Caco-2 (cell line): Measurements from ENCODE around the gene GANAB. TPM values are rescaled to one million over a fixed set of nuclear protein-coding genes. Genes with fewer than 3 reads are reported as not detected.
"Not testable (repeated sequence)": the region's sequence is repeated elsewhere in the genome, so short reads cannot be mapped to it uniquely, and the experiment has no call there.

Experiments used
- BruUV-seq: library from RNA; stranded (reverse); fragments of 400-500 nt; replicated peaks from 2 replicates; lab custom pipeline; 2021; lab: Mats Ljungman, UMichigan
- CTCF ChIA-PET: fragments of 300-600 bp; sonication (Branson Sonifier 250); formaldehyde crosslinking; loops from one replicate; lab custom pipeline; 2022; ENCODE audit warnings: antibody characterized with exemption; lab: Charles Lee
- POLR2A ChIA-PET: fragments of 300-600 bp; sonication (Branson Sonifier 250); formaldehyde crosslinking; loops from one replicate; lab custom pipeline; 2022; ENCODE audit warnings: antibody characterized with exemption; lab: Charles Lee
- DNase-seq, 2 experiments: peaks; one replicate each; pipeline versions ENCODE4 v3.0.0 to v3.0.0-alpha.2; 2020 to 2022
- H3K27me3 ChIP-seq: replicated peaks from 2 replicates; pipeline ENCODE4 v1.6.0; 2011; ENCODE audit warnings: low read length; ENCODE audit not compliant: control insufficient read depth, insufficient read depth
- H3K36me3 ChIP-seq: 2 replicates; pipeline ENCODE4 v1.5.1; 2011; ENCODE audit warnings: low read length; ENCODE audit not compliant: control insufficient read depth, insufficient read depth
- H3K4me1 ChIP-seq: fragments of 250-450 bp; sonication (Bioruptor Pico); 2 replicates; pipeline ENCODE4 v1.5.1; 2020; ENCODE audit warnings: mild to moderate bottlenecking
- H3K4me3 ChIP-seq: 2 replicates; pipeline ENCODE4 v1.5.1; 2011; ENCODE audit warnings: low read depth, mild to moderate bottlenecking, control low read depth, low read length
- H3K9me3 ChIP-seq: fragments of 250-450 bp; sonication (Bioruptor Pico); 2 replicates; pipeline ENCODE4 v1.5.1; 2020; ENCODE audit warnings: mild to moderate bottlenecking, moderate library complexity
- H3K27ac Mint-ChIP-seq: one replicate; pipeline ENCODE4 v1.8.0; 2022; ENCODE audit warnings: mixed read lengths; ENCODE audit not compliant: unreplicated experiment
- H3K27me3 Mint-ChIP-seq: one replicate; pipeline ENCODE4 v1.8.0; 2022; ENCODE audit warnings: mixed read lengths; ENCODE audit not compliant: insufficient read depth, unreplicated experiment
- H3K36me3 Mint-ChIP-seq: one replicate; pipeline ENCODE4 v1.8.0; 2022; ENCODE audit warnings: mild to moderate bottlenecking, mixed read lengths; ENCODE audit not compliant: insufficient read depth, unreplicated experiment
- H3K4me1 Mint-ChIP-seq: one replicate; pipeline ENCODE4 v1.8.0; 2022; ENCODE audit warnings: low read depth, mixed read lengths; ENCODE audit not compliant: unreplicated experiment
- H3K4me3 Mint-ChIP-seq: one replicate; pipeline ENCODE4 v1.8.0; 2022; ENCODE audit warnings: mild to moderate bottlenecking, moderate library complexity, mixed read lengths; ENCODE audit not compliant: unreplicated experiment
- H3K9me3 Mint-ChIP-seq: one replicate; pipeline ENCODE4 v1.8.0; 2022; ENCODE audit warnings: mixed read lengths; ENCODE audit not compliant: unreplicated experiment
- CTCF ChIP-seq, 2 experiments: fragments of 200-600 bp in 1 of 2; IDR thresholded peaks; 1 replicate in 1 of 2; 2 replicates in 1 of 2; pipeline versions ENCODE4 v1.5.1 to v1.8.0; 2011 to 2022; ENCODE audit warnings: antibody characterized with exemption in 1 of 2, control low read depth in 1 of 2, inconsistent platforms in 1 of 2, low read depth in 1 of 2, low read length in 1 of 2, mild to moderate bottlenecking in 1 of 2, moderate library complexity in 1 of 2; ENCODE audit not compliant: insufficient read depth in 1 of 2, severe bottlenecking in 1 of 2, unreplicated experiment in 1 of 2
- intact Hi-C: fragments of 100-400 bp; cut with micrococcal nuclease; formaldehyde crosslinking; loops from one replicate; pipeline ENCODE4 v1.10.0; 2022; ENCODE audit not compliant: unreplicated experiment
- total RNA-seq: library from RNA; stranded (reverse); gene quantifications from 2 replicates; pipeline ENCODE4 v1.2.3, GENCODE V29; 2022

The GANAB gene
- total RNA-seq, 1 experiment from 2014 or later, result 442 TPM

GRCh38 chr11:62652161-62653006, 6.0 kb upstream of the GANAB start:
- intact Hi-C loops, result loop anchor here (1.0 kb wide), 1 partner anchor 12 kb away; no protein-coding TSS in a partner anchor
- POLR2A ChIA-PET, result interaction anchor here (0.7 to 1.4 kb wide), 11 partner anchors 11 to 172 kb away, joined by 3 to 56 read pairs (median 5); partner anchors contain the start of genes B3GAT3, C11orf98, CSKMT and HNRNPUL2

GRCh38 chr11:62650283-62650682, 3.9 kb upstream of the GANAB start:
- POLR2A ChIA-PET, result interaction anchor here (1.0 kb wide), 1 partner anchor 14 kb away, joined by 3 read pairs; no protein-coding TSS in a partner anchor
- H3K36me3 ChIP-seq, H3K4me3 Mint-ChIP-seq, H3K9me3 ChIP-seq, intact Hi-C loops, H3K4me1 Mint-ChIP-seq, H3K27me3 Mint-ChIP-seq, DNase-seq, H3K4me3 ChIP-seq, H3K9me3 Mint-ChIP-seq, H3K27me3 ChIP-seq, H3K27ac Mint-ChIP-seq, BruUV-seq: not testable (repeated sequence)
- H3K36me3 Mint-ChIP-seq, result peaks cover 50% of the 10 kb centered on the region
- CTCF ChIA-PET, result interaction anchor here (1.0 kb wide), 1 partner anchor 14 kb away, joined by 4 read pairs; the partner anchor contains the start of gene C11orf98
- H3K4me1 ChIP-seq, result peaks cover 16% of the 10 kb centered on the region

More at GRCh38 chr11:62652161-62653006, 6.0 kb upstream of the GANAB start:
- Mint-ChIP-seq H3K9me3 (no peaks in the 10 kb centered on the region), H3K36me3 (peaks cover 41% of the 10 kb centered on the region), H3K4me1 (peaks cover 7% of the 10 kb centered on the region), H3K4me3 (peak overlapping the region; percentile 75), H3K27me3 (no peaks in the 10 kb centered on the region), H3K27ac (peak overlapping the region; percentile 95)
- Histone ChIP-seq H3K36me3 (peaks cover 2% of the 10 kb centered on the region; the same call in 1 of the 2 replicates), H3K9me3 (no peaks in the 10 kb centered on the region), H3K4me1 (peaks cover 10% of the 10 kb centered on the region; the same call in 1 of the 2 replicates), H3K4me3 (peak overlapping the region; percentile 80), H3K27me3 (no peaks in the 10 kb centered on the region)
- CTCF ChIA-PET, result interaction anchor here (0.9 to 1.0 kb wide), 2 partner anchors 13 to 31 kb away, joined by 4 to 6 read pairs; partner anchors contain the start of genes B3GAT3, C11orf98 and CSKMT
- TF ChIP-seq CTCF (IDR thresholded peaks at IDR 0.05; ENCODE audit: insufficient read depth in 1 of 2, low read depth in 1 of 2, low read length in 1 of 2, severe bottlenecking in 1 of 2, unreplicated experiment in 1 of 2), result no peak
- BruUV-seq, result TSS peak; percentile 70
- no peak for DNase-seq

GRCh38 chr11:62649486-62649885, 3.1 kb upstream of the GANAB start:
- BruUV-seq, result no TSS peak
- no peak overlapping the region for H3K4me3 Mint-ChIP-seq
- ChIA-PET POLR2A (interaction anchor here (4.5 kb wide), 1 partner anchor 16 kb away, joined by 43 read pairs; the partner anchor contains the start of genes C11orf98 and CSKMT), CTCF (no interaction called here)
- H3K27me3 ChIP-seq, result no peaks in the 10 kb centered on the region
- no peak for TF ChIP-seq CTCF (IDR thresholded peaks at IDR 0.05; ENCODE audit: insufficient read depth in 1 of 2, low read depth in 1 of 2, low read length in 1 of 2, severe bottlenecking in 1 of 2, unreplicated experiment in 1 of 2)
- peaks cover 2% of the 10 kb centered on the region; the same call in 1 of the 2 replicates for H3K36me3 ChIP-seq
- H3K9me3 Mint-ChIP-seq, result no peaks in the 10 kb centered on the region
- H3K4me3 ChIP-seq, result no peak overlapping the region
- no peak overlapping the region for H3K27ac Mint-ChIP-seq
- no peaks in the 10 kb centered on the region for H3K9me3 ChIP-seq
- peaks cover 57% of the 10 kb centered on the region for H3K36me3 Mint-ChIP-seq
- intact Hi-C loops, result loop anchor here (5.0 kb wide), 1 partner anchor 37 kb away; the partner anchor contains the start of genes EML3 and ROM1
- peaks cover 7% of the 10 kb centered on the region for H3K4me1 Mint-ChIP-seq
- DNase-seq, result no peak
- H3K4me1 ChIP-seq, result peaks cover 23% of the 10 kb centered on the region
- H3K27me3 Mint-ChIP-seq, result no peaks in the 10 kb centered on the region
